BLaER1 treated with 17β-estradiol and CSF1 and Interleukin-3, amounts not matched to agents 10 nM and 100 nM (cell line): ENCODE measurements around the gene CDC26.
"Not testable (repeated sequence)": the region's sequence is repeated elsewhere in the genome, so short reads cannot be mapped to it uniquely, and the experiment has no call there.

Experiments
- H3K27ac ChIP-seq, 11 experiments: shearing (Covaris generic); formaldehyde crosslinking; 2 replicates each; pipeline ENCODE4 v1.8.1; 2022
- H3K27me3 ChIP-seq, 11 experiments: shearing (Covaris generic); formaldehyde crosslinking; 2 replicates each; pipeline ENCODE4 v1.8.1; 2022
- H3K36me3 ChIP-seq, 11 experiments: shearing (Covaris generic); formaldehyde crosslinking; 2 replicates each; pipeline ENCODE4 v1.8.1; 2022
- H3K4me1 ChIP-seq, 10 experiments: shearing (Covaris generic); formaldehyde crosslinking; 2 replicates each; pipeline ENCODE4 v1.8.1; 2022
- H3K4me2 ChIP-seq, 11 experiments: shearing (Covaris generic); formaldehyde crosslinking; 2 replicates each; pipeline ENCODE4 v1.8.1; 2022
- H3K4me3 ChIP-seq, 10 experiments: shearing (Covaris generic); formaldehyde crosslinking; 2 replicates each; pipeline ENCODE4 v1.8.1; 2022
- H3K9ac ChIP-seq, 11 experiments: shearing (Covaris generic); formaldehyde crosslinking; 2 replicates each; pipeline ENCODE4 v1.8.1; 2022
- H3K9me3 ChIP-seq, 11 experiments: shearing (Covaris generic); formaldehyde crosslinking; replicated peaks in 1 of 11; 2 replicates each; pipeline ENCODE4 v1.8.1; 2022
- H4K20me1 ChIP-seq, 11 experiments: shearing (Covaris generic); formaldehyde crosslinking; 2 replicates each; pipeline ENCODE4 v1.8.1; 2022
- Cebpa-rat ChIP-seq, 11 experiments: shearing (Covaris generic); IDR thresholded peaks; 2 replicates each; pipeline ENCODE4 v1.8.1; 2022

Gene CDC26

DNA sequence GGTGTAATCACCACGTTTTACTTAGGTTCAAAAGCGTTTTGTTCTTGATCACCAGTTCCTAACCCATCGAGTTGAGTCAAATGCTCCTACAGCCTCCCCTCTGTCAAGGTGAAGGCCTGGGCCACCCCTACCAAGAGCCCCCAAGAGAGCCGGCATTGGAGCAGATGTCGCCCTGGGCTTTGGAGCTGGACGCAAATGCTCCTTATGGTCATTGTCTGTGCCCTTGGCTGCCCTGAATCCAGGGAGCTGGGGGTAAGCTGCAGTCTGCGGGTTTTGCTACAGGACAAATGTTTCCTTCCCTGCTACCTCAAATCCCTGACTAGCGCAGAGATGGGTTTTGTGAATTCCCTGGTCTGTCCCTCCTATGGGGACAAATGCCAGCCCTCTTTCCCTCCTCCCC, 22.9 kb upstream of the CDC26 start:
- Histone ChIP-seq H3K4me2 (no peak overlapping the region), H3K27ac (no peak overlapping the region), H3K4me1 (peaks cover 8 to 21% (median 11%) of the 10 kb centered on the region in 10 experiments; a peak in 19 of 20 replicates), H3K9me3 (no peaks in the 10 kb centered on the region), H3K36me3 (peaks cover 6 to 19% (median 10%) of the 10 kb centered on the region in 11 experiments), H3K9ac (no peak overlapping the region), H3K27me3 (no peaks in the 10 kb centered on the region), H4K20me1 (peaks cover 0 to 13% (median 3%) of the 10 kb centered on the region in 11 experiments; a peak in 5 of 22 replicates), H3K4me3 (no peak overlapping the region)
- no peak for TF ChIP-seq Cebpa-rat (IDR thresholded peaks at IDR 0.05)

DNA sequence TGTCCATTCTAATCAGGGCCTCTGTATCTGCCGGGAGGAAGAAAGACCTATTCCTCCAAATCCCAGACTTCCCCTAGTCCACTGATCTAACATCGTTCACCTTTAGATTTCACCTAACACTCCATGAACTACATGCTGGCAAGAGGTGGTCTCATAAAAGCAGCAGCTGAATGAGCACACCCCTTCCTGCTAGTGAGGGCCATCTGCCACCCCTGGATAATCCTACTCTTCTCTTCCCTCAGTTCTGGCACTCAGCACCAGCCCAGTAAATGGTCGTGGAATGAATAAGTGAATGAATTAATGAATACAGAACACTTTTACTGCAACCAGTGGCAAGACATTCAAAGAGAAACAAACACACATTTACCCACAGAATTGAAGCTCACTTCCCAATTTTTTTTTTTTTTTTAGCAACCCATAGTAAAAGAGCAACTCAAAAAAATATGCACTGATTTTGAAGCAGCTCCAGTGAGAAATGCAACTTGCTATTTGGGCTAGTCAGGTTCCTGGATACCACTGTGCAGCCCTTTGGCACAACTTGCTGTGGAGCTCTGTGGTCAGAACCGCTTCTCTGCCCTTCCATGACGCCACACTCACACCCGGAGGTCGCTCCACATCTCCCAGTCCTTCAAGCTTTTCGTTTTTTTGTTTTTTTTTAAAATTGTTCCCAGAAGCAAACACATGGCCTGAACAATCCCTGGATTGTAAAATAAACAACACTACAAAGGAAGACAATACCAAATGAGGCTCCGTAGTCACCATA, 21.6 kb upstream of the CDC26 start:
- Histone ChIP-seq H3K27ac (no peak overlapping the region), H4K20me1 (peaks cover 0 to 22% (median 8%) of the 10 kb centered on the region in 11 experiments; a peak in 6 of 22 replicates), H3K4me3 (no peak overlapping the region), H3K9me3 (no peaks in the 10 kb centered on the region), H3K4me1 (peaks cover 8 to 21% (median 11%) of the 10 kb centered on the region in 10 experiments; a peak in 19 of 20 replicates), H3K36me3 (peaks cover 20 to 32% (median 24%) of the 10 kb centered on the region in 11 experiments), H3K27me3 (no peaks in the 10 kb centered on the region), H3K9ac (no peak overlapping the region), H3K4me2 (no peak overlapping the region)
- TF ChIP-seq Cebpa-rat (IDR thresholded peaks at IDR 0.05) = no peak

DNA sequence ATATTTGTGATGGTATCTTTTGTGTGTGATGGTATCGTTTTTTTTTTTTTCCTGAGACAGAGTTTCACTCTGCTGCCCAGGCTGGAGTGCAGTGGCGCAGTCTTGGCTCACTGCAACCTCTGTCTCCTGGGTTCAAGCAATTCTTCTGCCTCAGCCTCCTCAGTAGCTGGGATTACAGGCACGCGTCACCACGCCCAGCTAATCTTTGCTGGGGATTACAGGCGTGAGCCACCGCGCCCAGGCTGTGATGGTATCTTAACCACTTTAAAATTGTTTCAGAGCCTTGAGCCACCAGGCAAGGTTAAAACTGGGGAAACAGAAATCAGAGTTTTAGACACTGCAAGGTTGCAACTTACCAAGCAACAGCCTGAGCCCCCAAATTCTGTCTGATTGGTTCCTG, 20.9 kb upstream of the CDC26 start:
- H3K36me3 ChIP-seq = peaks cover 27 to 40% (median 31%) of the 10 kb centered on the region in 11 experiments
- H3K4me3 ChIP-seq, H3K4me2 ChIP-seq, H3K9ac ChIP-seq, H3K27ac ChIP-seq, H3K27me3 ChIP-seq, H3K9me3 ChIP-seq: not testable (repeated sequence)
- peaks cover 0 to 28% (median 9%) of the 10 kb centered on the region in 11 experiments; a peak in 7 of 22 replicates for H4K20me1 ChIP-seq
- peaks cover 8 to 16% (median 11%) of the 10 kb centered on the region in 10 experiments; a peak in 19 of 20 replicates for H3K4me1 ChIP-seq

DNA sequence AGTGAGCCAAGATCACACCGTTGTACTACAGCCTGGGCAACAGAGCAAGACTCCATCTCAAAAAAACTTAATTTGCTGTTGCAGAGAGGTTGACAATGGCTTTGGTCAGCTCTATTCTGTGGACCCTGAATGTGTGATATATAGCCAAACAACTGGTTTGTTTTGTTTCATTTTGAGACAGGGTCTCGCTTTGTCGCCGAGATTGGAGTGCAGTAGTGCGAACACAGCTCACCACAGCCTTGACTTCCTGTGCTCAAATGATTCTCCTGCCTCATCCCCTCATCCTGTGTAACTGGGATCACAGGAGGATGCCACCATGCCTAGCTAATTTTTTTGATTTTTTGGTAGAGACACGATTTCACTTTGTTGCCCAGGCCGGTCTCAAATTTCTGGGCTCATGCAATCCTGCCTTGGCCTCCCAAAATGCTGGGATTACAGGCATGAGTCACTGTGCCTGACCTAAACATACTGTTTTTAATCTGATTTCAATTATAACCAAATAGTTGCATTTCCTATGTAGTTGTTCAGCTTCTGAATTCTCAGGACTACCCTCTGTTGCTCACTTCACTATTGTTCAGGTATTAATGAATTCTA, 18.0 kb upstream of the CDC26 start:
- H3K4me3 ChIP-seq = no peak overlapping the region
- H3K9me3 ChIP-seq = no peaks in the 10 kb centered on the region
- H3K27me3 ChIP-seq = no peaks in the 10 kb centered on the region
- peaks cover 0 to 54% (median 21%) of the 10 kb centered on the region in 11 experiments; a peak in 10 of 22 replicates for H4K20me1 ChIP-seq
- no peaks in the 10 kb centered on the region for H3K4me1 ChIP-seq
- H3K9ac ChIP-seq = no peak overlapping the region
- H3K27ac ChIP-seq = no peak overlapping the region
- no peak for TF ChIP-seq Cebpa-rat (IDR thresholded peaks at IDR 0.05)
- no peak overlapping the region for H3K4me2 ChIP-seq
- peaks cover 56 to 68% (median 60%) of the 10 kb centered on the region in 11 experiments for H3K36me3 ChIP-seq

DNA sequence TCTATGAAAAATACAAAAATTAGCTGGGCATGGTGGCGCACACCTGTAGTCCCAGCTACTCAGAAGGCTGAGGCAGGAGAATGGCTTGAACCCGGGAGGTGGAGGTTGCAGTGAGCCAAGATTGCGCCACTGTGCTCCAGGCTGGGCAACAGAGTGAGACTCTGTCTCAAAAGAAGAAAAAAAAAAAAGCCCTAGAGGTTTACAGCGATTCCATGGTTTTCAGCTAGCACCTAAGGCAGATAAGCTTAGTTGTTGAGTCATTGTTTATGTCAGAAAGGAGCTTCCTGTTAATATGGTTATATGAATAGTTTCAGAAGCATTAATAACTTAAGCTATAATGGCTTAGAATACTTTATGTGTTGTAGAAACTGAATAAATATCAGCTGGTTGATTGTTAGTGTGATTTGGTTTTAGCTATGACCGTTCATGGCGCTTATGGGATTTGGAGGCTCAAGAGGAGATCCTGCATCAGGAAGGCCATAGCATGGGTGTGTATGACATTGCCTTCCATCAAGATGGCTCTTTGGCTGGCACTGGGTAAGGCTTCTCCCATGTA, 14.8 kb upstream of the CDC26 start:
- no peak overlapping the region for H3K27ac ChIP-seq
- H3K9ac ChIP-seq = no peak overlapping the region
- no peaks in the 10 kb centered on the region for H3K27me3 ChIP-seq
- H4K20me1 ChIP-seq = peaks cover 0 to 54% (median 22%) of the 10 kb centered on the region in 11 experiments; a peak in 10 of 22 replicates
- H3K9me3 ChIP-seq = no peaks in the 10 kb centered on the region
- no peak overlapping the region for H3K4me2 ChIP-seq
- H3K4me1 ChIP-seq = peaks cover 0 to 13% (median 0%) of the 10 kb centered on the region in 10 experiments; a peak in 4 of 20 replicates
- peaks cover 87 to 100% (median 92%) of the 10 kb centered on the region in 11 experiments for H3K36me3 ChIP-seq
- TF ChIP-seq Cebpa-rat (IDR thresholded peaks at IDR 0.05) = no peak
- no peak overlapping the region for H3K4me3 ChIP-seq

DNA sequence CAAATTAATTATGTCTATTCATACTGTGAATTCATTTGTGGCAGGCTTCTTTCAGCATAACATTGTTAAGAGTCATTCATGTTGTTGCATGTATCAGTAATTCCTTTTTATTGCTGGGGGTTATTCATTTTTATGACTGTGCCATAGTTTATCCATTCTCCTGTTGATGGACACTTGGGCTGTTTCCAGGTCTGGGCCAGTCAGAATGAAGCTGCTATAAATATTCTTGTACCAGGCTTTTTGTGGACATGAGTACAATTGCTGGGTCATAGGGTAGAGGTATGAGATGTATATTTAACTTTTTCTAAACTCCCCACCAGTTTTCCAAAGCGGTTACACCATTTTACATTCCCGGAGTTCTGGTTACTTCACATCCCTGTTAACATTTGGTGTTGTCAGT, 13.7 kb upstream of the CDC26 start:
- no peaks in the 10 kb centered on the region for H3K27me3 ChIP-seq
- peaks cover 95 to 100% (median 99%) of the 10 kb centered on the region in 11 experiments for H3K36me3 ChIP-seq

DNA sequence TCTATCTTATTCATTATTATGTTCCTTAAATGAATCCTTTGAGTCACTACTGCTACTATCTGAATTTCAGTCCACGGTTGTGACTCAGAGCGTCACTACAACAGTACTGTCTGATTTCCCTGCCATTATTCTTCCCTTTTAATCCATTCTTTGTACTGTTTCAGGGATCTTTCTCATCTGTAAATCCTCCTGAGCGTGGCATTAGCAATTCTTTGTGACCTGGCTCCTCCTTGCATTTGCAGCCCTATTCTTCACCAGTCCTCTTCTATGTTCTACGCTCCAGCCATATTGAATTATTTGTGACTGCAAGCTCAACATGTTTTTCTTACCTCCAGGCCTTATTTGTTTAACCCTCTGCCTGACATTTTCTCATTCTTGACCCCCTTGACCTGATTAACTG, 6.0 kb upstream of the CDC26 start:
- no peak overlapping the region for H3K4me2 ChIP-seq
- no peaks in the 10 kb centered on the region for H3K27me3 ChIP-seq
- peaks cover 14 to 27% (median 21%) of the 10 kb centered on the region in 10 experiments for H3K4me1 ChIP-seq
- peaks cover 0 to 64% (median 31%) of the 10 kb centered on the region in 11 experiments; a peak in 15 of 22 replicates for H4K20me1 ChIP-seq
- no peak overlapping the region for H3K27ac ChIP-seq
- no peak for TF ChIP-seq Cebpa-rat (IDR thresholded peaks at IDR 0.05)
- H3K36me3 ChIP-seq = peaks cover 93 to 100% (median 98%) of the 10 kb centered on the region in 11 experiments
- H3K9ac ChIP-seq = no peak overlapping the region; a peak in 1 of 22 replicates
- no peak overlapping the region for H3K4me3 ChIP-seq
- H3K9me3 ChIP-seq = no peaks in the 10 kb centered on the region

More for the DNA sequence above, 13.7 kb upstream of the CDC26 start:
- TF ChIP-seq Cebpa-rat (IDR thresholded peaks at IDR 0.05) = no peak
- H4K20me1 ChIP-seq = peaks cover 0 to 45% (median 24%) of the 10 kb centered on the region in 11 experiments; a peak in 10 of 22 replicates
- H3K4me1 ChIP-seq = peaks cover 0 to 13% (median 0%) of the 10 kb centered on the region in 10 experiments; a peak in 4 of 20 replicates
- no peak overlapping the region for H3K4me2 ChIP-seq
- H3K9me3 ChIP-seq = no peaks in the 10 kb centered on the region
- no peak overlapping the region for H3K27ac ChIP-seq
- no peak overlapping the region for H3K9ac ChIP-seq
- H3K4me3 ChIP-seq = no peak overlapping the region

DNA sequence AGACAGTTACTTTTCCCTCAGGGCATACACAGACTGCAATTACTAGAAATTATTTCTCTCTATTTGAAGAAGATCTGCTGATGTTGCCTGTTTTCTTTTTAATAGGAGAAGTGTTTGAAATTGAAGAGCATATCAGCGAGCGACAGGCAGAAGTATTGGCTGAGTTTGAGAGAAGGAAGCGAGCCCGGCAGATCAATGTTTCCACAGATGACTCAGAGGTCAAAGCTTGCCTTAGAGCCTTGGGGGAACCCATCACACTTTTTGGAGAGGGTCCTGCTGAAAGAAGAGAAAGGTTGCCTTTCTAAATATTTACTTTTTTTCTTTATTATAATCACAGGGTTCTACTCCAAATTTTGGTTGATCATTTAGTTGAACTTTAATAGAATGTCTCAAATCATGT, 3.5 kb upstream of the CDC26 start:
- H3K9ac ChIP-seq = peak overlapping the region in 2 of 11 experiments; percentile 23 to 92; a peak in 1 of 22 replicates
- no peaks in the 10 kb centered on the region for H3K27me3 ChIP-seq
- peaks cover 70 to 75% (median 73%) of the 10 kb centered on the region in 11 experiments for H3K36me3 ChIP-seq
- H3K4me2 ChIP-seq = peak overlapping the region in 2 of 11 experiments; percentile 10 to 88; a peak in 2 of 22 replicates
- H3K4me3 ChIP-seq = no peak overlapping the region
- H3K27ac ChIP-seq = no peak overlapping the region
- no peak for TF ChIP-seq Cebpa-rat (IDR thresholded peaks at IDR 0.05)
- no peaks in the 10 kb centered on the region for H3K9me3 ChIP-seq
- peaks cover 0 to 53% (median 28%) of the 10 kb centered on the region in 11 experiments; a peak in 16 of 22 replicates for H4K20me1 ChIP-seq
- peaks cover 21 to 35% (median 30%) of the 10 kb centered on the region in 10 experiments for H3K4me1 ChIP-seq
